Stimulated activated CD4-positive, alpha-beta T cell treated with anti-CD3 and anti-CD28 coated beads, Interleukin-4, amount 100 ng/mL, for 4 hours (primary cell): ENCODE data around the gene ERC2.

Experiments
- DNase-seq, 2 experiments: peaks; one replicate each; pipeline ENCODE4 v3.0.0-alpha.2; 2020

ERC2 gene

DNA sequence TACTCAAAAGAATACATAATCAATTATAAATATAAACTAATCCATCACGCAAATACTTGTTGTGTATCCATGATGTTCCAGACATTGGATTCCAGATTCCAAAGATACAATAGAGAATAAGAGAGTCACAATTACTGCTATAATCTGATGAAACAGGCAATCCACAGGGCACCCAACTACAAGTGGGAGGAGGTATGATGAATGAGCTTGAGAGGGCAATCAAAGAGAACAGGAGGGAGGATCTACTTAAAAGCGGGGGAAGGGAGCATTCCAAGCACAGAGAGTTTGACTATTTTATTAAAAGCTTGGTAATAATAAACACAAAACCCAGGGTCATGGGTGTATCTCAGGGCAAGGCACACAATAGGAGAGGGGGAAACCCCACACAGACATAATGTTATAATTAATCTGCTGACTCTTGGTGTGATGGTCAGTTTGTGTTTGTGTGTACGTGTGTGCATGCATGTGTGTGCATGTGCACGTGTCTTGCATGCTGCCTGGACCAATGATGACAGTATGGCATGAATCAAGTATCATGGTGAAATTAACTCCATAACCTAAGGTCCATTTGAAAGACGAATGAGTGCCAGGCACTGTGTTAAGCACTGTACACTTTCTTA lies 655.8 kb downstream of the ERC2 start:
- DNase-seq = no peak

DNA sequence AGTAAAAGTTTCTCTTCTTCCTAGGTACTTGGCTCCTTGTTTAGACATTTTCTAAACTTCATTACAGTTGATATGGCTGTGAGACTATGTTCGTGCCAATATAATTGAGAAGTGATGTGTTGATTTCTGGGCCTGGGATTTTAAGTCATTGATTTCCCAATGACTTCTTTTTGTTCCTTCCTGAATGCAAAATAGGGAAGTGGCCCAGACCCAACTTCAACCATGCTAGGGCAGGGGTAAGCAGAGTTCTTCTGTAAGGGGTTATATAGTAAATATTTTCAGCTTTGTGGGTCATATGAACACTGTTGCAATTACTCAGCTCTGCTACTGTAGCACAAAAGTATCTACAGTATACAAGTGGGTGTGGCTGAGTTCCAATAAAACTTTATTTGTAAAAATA lies 661.1 kb downstream of the ERC2 start:
- DNase-seq = no peak

DNA sequence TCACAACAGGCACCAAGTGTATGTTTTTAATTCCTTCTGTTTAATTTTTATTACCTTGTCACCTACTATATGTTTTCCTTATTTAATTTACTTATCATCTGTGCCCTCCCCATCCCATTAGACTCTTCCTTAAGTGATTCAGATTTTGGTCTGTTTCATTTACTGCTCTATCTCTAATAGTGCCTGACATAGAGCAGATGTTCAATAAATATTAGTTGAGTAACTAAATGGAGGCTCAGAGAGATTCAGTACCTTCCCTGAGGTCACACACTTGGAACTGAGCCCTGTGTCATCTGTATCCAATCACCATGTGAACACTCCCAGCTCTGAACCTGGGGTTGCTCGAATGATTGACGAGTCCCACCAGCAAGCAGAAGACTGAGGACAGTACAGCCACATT lies 663.1 kb downstream of the ERC2 start:
- no peak for DNase-seq

DNA sequence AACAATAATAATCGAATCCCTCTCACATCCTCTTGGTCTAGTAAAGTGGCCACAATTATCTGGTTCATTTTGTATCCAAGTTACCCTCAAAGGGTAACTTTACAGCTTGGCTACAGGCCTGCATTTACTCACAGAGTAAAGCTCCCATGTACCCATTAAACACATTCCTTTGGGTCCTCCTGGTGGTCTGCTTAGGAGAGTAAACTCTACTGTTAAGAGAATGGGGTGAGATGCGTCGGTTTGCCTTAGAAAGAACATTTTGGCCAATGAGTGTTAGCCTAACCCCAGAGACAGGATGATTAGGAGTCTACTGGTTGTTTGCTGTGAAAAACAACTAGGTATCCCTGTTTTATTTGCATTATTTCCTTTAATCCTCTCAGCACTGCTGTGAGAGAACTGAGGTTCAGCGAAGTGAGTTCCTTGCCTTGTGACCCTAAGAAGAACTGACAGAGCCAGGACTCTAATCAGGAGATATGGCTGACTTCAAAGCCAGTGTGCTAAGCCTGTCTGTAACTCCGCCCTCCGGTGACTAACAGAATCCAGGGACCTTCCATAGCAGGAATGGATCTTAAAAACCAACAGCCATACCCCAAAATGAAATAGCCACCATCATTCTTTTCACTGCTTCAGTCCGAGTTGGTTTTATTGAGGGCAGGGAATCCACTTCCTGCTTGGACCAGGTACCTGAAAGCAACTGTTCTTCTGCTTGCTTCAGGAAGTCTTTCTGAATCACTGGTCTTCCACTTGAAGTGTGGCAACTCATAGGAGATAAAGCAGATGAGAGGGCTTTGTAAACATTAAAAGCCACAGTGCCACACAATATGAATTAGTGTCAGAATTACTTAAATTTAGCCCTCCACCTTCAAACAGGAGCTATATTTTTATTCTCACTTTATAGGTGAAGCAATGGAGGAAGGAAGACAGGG lies 663.8 kb downstream of the ERC2 start:
- DNase-seq = no peak

DNA sequence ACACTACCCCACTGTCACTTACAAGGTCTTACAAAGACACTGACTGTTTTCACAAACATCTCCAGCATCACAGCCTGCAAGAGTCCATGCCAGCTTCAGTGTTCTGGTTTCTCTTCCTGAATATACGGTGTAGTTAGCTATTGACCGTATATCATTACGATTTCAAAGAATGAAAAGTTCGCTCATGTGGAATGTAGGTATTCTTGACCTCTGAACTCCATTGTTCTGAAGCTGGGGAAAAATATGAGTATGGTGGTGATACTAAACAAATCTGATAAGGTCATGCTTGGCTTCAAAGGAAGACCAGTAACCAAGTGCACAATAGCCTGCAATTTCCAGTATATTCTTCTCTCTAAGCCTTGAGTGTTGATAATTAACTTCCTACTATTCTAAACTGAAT lies 665.5 kb downstream of the ERC2 start:
- no peak for DNase-seq

DNA sequence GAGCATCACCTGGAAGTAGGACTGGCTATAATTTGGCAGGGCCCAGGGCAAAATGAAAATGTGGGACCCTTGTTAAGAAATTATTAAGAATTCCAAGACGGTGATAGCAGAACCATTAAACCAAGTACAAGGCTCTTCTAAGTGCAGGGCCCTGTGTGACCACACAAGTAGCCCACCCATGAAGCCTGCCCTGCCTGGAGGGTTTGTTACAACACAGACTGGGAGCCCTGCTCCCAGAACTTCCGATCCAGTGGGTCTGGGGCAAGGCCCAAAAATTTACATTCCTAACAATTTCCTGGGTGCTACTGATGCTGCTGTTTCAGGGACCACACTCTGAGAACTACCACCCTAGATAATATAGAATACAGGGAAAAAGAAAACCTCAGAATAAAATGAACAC lies 666.6 kb downstream of the ERC2 start:
- DNase-seq = no peak

DNA sequence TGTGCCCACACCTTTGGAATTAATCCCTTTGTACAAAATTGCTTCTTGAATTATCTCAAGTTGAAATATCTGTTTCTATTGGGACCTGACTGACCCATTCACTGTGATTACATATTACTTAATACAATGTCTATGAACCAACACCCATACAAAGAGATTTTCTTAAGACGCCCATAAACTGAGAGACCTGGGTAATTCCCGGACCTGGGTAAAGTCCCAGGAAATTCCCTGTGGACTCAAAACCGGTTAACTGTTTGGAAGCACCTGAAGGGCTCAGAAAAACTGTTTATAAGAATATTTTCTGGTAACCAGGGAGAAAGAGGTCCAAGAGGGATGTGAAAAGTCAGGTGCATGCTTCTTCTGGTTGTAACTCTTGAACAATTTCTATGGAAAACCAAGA lies 667.2 kb downstream of the ERC2 start:
- DNase-seq = no peak

DNA sequence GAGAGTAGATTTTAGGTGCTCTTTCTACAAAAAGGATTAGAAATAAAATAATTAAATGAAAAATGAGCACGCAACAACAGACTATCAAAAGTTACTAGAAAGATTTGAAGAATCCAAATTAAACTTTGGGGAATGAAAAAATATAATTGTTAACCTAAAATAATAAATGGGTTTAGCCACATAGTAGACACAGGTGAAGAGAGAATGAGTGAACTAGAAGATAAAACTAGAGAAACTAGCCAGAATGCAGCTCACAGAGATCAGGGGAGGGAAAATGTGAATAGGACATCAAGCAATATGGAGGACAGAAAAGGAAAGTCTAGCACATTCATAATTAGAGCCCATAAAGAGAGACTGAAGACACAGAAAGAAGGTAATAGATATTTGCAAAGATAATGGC lies 670.5 kb downstream of the ERC2 start:
- DNase-seq = no peak

DNA sequence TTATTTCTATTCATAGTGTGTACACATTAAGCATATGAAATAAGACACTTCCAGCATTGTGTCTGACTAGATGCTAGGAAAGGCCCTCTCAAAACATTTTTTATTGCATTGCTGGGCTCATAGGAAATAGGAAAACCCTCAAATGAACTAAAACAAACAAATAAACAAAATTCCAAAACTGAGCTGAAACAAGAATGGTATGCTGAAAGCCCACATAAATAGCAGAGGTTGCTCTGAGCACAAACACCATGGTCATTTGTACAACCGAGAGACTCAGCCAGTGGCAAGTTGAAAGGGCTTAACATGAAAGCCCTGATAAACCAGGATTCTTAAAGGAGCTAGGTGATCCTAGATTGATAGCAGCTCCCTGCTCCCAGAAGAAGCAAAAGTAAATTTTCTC lies 671.2 kb downstream of the ERC2 start:
- DNase-seq = no peak

DNA sequence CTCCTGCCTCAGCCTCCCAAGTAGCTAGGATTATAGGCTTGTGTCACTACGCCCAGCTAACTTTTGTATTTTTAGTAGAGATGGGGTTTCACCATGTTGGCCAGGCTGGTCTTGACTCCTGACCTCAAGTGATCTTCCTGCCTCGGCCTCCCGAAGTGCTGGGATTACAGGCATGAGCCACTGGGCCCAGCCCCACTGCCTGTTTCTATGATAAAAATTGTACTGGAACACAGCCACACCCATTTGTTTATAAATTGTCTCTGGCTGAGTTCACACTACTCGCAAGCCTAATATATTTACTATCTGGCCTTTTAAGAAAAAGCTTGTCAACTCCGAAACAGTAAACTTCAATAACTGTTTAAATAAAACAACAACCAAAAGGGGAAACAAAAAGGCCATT lies 671.7 kb downstream of the ERC2 start:
- no peak for DNase-seq

DNA sequence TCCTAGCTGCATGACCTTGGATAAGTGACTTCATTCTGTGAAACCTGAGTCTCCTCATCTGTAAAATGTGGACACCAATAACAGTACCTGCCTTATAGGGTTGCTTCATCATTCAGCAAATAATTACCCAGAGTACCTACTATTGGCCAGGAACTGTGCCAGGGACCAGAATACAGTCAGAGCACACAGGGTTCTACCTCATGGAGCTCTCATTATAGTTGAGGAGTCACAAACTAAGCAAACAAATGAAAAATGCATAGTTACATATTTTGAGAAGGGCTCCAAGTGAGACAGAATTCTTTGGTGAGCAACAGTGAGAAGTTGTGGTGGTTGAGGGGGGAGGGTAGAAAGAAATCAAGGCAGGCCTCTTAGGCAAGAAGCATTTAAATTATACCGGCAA lies 672.5 kb downstream of the ERC2 start:
- DNase-seq = no peak

DNA sequence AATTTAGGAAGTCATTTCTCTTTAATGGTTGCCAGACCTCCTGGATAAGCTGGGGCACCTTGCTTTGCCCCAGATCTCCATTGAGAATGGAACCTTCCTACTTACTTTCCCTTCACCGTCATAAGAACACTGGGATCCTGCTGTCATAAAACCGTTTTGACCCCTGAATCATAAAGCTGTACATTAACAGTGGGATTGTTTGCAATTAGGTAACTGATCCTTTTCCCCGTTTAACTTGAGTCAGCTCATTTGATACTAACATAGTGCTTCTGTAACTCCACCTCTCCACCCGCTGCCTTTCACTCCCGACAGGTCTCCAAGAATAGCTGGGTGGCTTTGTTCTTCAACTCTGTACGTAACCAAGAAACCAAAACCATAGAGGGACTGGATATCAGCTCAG lies 673.0 kb downstream of the ERC2 start:
- no peak for DNase-seq

DNA sequence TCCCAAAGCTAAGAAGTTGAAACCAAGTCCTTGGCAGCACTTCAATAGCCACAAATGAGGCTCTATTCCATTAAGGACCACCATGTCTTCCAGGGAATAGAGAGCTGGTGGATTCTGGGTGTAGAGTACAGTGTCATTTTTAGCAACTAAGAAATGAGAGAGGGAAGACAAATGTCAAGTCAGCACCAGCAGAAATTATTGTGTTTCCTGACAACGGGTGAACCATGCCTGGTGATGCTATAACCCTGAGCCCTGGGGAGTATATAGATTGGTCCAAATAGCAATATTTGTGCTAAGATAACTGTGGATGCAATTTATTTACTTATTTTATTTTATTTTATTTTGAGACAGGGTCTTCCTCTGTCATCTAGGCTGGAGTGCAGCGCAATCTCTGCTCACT lies 675.5 kb downstream of the ERC2 start:
- no peak for DNase-seq

DNA sequence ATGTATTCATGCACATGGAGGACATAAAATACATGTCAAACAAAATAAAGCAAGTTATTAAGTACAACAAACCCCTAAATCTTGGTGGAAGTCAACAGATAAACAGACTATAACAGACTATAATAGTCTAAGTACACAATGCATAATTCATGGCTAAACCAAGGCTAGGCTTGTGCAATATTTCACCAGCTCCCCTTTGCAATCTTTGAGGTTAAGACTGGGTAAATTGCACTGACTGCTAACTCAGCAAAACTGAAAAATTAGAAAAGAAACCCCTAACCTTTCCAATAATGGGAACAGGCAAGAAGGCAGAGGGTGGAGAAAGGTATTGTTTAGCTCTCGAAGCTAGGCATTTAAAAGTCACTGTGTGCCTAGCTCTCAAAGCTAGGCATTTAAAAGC lies 676.3 kb downstream of the ERC2 start:
- no peak for DNase-seq

DNA sequence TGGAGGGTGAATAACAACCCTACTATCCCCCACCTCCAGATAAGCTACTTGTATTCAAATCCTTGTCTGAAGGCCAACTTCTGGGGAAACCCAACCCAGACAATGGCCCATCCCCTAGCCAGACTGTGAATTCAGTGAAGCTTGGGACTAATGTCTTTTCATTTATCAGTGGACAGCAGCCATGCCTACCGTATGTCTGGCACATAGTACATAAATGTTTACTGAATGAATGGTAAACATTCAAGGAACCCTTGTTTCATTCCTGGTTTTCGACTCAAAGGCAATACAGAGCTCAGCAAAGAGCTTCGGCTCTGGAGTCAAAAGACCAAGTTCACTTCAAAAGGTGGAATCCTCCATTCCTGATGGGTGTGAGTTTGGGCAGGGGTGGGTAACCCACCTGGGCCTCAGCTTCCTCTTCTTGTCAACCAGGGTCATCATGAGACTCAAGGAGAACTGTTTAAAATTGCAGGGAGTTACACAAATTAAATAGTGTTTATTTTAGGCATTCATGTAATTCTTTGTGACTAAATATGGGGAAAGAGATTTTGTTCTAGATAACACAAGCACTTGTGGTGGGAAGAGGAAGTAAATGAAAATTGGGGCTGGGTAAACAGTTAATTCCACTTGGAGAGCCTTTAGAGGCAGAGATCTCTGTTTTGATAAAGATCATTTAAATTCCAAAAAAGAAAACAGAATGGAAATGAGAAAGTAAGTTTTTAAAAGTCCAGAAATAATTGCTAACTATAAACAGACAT lies 677.5 kb downstream of the ERC2 start:
- no peak for DNase-seq

DNA sequence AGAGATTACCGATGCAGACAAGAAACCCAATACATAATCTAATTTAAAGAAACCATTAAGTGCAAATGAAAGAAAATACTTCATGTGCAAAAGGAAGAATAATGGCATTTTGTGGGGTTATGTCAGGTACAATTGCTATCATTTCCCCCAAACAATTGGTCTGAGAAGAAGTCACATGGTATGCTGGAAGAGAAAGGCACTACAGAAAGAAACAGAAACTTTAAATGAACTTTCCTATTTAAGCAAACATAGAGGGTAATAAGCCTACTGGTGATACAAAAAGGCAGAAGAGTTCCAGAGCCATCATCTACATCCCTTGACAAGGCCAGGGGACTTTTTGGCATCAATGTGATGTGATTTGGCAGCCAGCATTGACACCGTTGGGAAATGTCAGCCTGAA lies 678.8 kb downstream of the ERC2 start:
- no peak for DNase-seq

DNA sequence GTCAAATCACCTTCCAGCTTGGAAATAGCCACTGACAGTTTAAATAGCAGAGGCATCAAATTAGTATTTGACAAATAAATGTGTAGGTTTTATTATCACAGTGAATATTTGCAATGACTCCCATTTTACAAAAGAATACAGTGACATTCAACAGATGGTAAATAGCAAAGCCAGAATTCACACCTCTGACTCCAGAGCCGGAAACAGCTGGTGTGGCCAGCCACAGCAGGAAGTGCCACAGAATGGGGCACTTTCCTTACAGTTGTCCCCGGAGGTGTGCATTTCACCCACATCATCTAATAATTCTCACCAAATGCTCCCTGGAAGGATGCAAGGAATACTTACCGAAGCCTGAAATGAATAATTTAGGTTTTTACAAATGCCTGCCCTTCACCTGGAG lies 685.5 kb downstream of the ERC2 start:
- no peak for DNase-seq

DNA sequence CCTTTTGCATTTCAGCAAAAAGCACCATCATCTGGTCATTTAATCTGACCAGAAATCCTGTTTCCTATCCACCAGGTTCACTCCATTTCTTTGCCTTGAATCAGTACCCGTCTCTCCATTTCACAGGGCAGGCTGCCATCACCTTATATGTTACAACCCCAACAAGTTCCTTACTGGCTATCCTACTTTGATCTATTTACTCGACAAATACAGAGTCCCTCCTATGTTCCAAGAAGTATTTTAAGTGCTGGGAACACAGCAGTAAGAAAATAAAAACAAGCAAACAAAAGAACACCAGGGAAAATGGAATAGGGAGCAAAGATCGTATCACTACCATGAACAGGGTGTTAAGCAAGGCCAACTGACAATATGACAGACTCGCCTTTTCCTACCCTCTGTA lies 685.9 kb downstream of the ERC2 start:
- no peak for DNase-seq

DNA sequence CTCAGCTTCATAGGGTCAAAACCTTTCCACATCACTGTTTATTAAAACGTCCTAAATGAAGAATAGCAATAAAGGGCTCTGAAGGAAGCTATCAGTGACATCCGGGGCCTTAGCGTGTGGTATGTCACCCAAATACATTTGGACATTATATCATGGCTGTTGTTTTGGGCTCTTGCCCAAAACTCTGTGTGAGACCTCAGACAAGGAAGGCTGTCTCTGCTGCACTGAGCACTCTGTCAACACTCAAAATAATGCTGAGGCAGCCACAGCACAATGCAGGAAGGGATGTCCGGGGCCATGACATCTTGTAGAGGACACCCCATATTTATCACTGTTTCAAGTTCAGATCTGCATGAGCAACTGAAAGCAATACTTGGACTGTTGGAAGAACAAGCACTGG lies 687.4 kb downstream of the ERC2 start:
- DNase-seq = no peak

DNA sequence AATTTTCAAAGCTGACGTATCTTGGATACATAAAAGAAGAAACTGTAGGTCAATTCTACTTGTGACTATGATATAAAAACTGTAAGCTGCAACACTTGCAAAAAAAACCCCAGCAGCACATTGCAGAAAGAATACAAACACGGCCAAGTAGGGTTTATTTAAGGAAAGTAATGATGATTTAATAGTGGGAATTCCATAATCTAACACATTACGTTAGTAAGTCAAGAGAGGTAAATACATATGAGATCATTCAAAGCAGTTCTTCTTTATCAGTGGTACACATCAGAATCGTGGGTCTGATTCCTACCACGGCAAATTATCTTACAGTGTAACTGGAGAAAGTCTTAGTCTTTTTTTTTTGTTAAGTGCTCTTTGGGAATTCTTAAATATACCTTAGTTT lies 688.7 kb downstream of the ERC2 start:
- DNase-seq = no peak

DNA sequence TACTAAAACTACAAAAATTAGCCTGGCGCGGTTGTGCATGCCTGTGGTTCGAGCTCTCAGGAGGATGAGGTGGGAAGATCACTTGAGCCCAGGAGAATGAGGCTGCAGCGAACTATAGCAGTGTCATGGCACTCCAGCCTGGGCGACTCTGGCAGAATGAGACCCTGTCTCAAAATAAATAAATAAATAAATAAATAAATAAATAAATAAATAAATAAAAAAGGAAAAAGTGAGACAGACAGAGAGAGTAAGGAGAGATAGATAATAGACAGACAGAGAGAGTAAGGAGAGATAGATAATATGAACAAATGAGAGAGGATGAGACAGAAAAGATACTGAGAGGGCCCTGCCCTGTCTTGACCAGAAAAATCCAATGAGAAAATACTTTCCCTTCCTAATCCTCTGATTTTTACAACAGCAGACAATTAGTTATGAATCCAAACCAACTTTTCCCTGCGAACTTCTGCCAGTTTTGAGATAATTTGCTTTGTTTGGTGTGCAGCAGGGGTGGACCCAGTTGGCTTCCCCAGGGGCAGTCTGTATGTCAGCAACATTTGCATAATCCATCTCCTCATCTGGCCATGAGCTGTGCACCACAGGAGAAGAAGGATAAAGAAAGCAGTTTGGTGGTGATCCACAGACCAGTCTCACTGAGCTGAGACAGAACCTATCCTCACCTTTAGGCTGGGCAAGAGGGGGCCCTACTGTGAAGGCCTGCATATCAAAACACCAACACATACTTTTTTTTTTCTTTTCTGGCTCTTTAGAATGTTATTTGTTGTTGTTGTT lies 692.7 kb downstream of the ERC2 start:
- DNase-seq = no peak

DNA sequence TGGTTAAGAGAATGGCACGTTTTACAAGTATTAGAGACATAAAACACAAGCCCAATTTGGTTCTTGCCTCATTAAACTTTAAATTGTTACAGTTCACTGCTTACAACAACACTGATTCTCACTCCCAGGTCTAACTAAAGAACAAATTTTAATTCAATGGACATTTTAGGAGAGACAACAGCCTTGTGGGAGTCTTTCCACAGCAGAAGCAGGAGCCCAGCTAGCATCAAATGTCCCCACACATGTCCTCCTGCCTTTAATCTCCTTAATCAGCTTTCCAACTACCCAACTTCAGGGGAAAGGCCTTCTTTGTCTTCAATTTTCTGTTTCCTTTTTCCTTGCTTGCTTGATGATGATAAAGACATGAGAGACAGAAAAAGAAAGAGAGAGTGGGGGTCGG lies 693.4 kb downstream of the ERC2 start:
- no peak for DNase-seq

DNA sequence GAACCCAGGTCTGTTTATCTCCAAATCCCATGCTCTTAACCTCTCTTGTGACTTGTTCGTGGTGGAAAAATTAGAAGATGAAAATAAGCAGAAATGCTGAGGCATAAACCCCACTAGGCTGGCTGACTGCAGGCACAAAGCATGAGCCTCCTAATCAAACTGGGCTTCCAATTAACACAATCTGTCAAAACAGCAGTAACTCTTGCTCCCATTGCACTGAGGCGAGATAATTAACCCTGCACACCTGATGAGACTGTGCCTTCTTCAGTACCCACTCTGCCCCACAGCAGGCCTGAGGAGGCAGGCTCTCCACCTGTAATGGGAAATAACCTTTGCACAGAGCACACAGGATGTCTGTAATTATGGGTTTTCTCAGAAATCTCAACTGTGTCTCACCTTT lies 696.8 kb downstream of the ERC2 start:
- DNase-seq = no peak
